ENCODE data around the gene SSR2. TPM values are rescaled to one million over a fixed set of nuclear protein-coding genes. Genes with fewer than 3 reads are reported as not detected.

Gene SSR2
- total and polyA plus RNA-seq, 9 donors = 210 to 323 (median 265) TPM

DNA sequence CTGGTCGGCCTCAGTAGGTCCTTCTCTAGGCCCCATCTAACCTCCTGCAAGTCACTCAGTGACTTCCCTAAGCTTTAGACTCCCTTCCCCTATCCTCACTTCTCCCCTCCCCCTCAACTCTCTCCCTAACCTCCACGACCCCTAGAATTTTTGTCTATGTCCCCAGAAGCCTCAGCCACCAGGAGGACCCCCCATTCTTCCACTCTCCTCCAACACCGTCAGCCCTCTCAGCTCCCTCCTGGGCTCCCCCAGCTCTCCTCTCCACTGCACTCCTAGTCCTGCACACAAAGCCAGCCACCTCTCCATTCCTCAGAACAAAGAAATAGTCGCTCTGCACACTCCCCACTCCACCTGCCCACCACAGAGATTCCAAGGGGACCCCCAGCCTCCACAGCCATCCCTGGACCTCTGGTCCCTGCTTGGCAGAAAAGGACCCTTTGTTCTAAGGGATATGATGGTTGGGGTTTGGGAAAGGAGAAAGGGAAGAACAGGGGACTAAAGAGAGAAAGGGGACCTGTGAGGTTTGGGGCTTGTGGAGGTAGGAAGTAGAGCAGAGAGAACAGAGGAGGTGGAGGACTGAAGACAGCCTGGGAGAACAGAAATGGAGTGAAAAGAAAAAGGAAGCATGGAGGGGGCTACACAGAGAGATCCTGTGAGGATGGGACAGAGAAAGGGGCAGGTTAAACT, 45.2 kb downstream of the SSR2 start:
- H3K27ac ChIP-seq (ENCODE audit: low read length) = peak overlapping the region; percentile 97
- no peaks in the 10 kb centered on the region for H3K9me3 ChIP-seq (replicated peaks; ENCODE audit: control insufficient read depth, low read depth, low read length)
- peaks cover 27% of the 10 kb centered on the region for H3K36me3 ChIP-seq (ENCODE audit: control insufficient read depth, insufficient read depth, low read length)
- peaks cover 87% of the 10 kb centered on the region for H3K4me1 ChIP-seq (ENCODE audit: control insufficient read depth, insufficient read depth, low read length)
- no peak for DNase-seq
- WGBS (ENCODE audit: insufficient coverage) = 11% methylated on average over 4 of the region's 4 CpGs
- peak overlapping the region; percentile 93 for H3K4me3 ChIP-seq (ENCODE audit: low read length)
- no peaks in the 10 kb centered on the region for H3K27me3 ChIP-seq (ENCODE audit: control insufficient read depth, insufficient read depth, low read length)

DNA sequence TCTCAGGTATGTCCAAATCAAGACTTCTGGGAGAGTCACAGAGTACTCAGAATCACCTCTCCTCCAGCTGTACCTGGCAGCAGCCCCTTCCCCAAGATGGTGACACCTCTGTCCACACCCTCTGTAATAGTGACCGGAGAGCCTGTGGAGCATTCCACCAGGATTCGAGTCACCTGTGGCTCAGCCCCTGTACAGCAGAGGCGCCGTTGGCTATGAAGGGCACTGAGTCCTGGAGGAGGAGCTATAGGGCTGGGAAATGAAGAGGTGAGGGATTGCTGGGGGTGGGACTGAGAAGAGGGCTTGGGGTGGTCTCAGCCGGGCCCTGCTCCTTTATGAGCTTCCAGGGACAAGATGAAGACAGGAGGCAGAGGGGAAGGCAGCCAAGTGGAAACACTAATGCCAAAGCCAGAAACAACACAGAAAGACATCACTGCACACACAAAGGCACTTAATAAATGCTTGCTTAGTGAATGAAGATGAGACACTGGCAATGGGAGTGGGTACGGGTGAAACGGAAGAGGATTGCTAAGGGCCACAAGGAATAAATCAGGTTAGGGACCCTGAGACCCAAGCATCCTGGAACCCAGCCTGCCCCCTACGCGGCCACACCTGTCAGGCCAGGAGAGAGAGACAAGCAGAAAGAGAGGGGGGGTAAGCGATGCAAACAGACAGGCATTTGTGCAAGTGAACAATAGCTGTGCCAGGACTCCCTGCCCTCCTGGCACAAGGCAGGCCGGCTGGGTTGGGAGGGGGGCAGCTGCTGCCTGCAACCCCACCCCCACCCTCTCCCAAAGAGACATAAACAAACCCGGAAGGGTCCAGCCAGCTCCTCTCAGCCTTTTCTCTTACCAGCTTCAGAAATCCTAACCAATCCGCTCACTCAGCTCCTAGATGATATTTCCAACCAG, 46.3 kb downstream of the SSR2 start:
- peak overlapping the region; percentile 93 for H3K4me3 ChIP-seq (ENCODE audit: low read length)
- H3K9me3 ChIP-seq (replicated peaks; ENCODE audit: control insufficient read depth, low read depth, low read length) = no peaks in the 10 kb centered on the region
- H3K27ac ChIP-seq (ENCODE audit: low read length) = peak overlapping the region; percentile 97
- peaks cover 87% of the 10 kb centered on the region for H3K4me1 ChIP-seq (ENCODE audit: control insufficient read depth, insufficient read depth, low read length)
- peak; percentile 78 for DNase-seq
- WGBS (ENCODE audit: insufficient coverage) = 31% methylated on average over 9 of the region's 13 CpGs
- peaks cover 37% of the 10 kb centered on the region for H3K36me3 ChIP-seq (ENCODE audit: control insufficient read depth, insufficient read depth, low read length)
- no peaks in the 10 kb centered on the region for H3K27me3 ChIP-seq (ENCODE audit: control insufficient read depth, insufficient read depth, low read length)

DNA sequence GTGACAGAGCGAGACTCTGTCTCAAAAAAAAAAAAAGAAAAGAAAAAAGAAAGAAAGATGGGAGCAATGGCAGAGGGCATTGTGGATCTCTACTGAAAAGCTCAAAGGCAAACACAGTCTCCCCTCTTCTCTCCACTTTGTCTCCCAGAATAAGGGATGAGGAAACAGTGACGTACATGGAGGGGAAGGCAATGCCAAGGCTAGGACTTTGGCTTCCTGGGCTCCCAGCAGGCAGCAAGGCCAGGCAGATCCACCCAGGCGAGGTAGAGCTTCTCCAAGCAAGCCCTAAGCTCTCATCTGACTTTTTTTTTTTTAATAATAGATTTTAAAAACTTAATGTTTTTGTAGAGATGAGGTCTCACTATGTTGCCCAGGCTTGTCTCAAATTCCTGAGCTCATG, 47.0 kb downstream of the SSR2 start:
- H3K36me3 ChIP-seq (ENCODE audit: control insufficient read depth, insufficient read depth, low read length) = peaks cover 44% of the 10 kb centered on the region
- no peak for DNase-seq
- H3K4me1 ChIP-seq (ENCODE audit: control insufficient read depth, insufficient read depth, low read length) = peaks cover 87% of the 10 kb centered on the region
- H3K9me3 ChIP-seq (replicated peaks; ENCODE audit: control insufficient read depth, low read depth, low read length) = no peaks in the 10 kb centered on the region
- WGBS (ENCODE audit: insufficient coverage) = no CpG with 5 or more reads among the region's 3 CpGs
- H3K4me3 ChIP-seq (ENCODE audit: low read length) = no peak overlapping the region
- no peaks in the 10 kb centered on the region for H3K27me3 ChIP-seq (ENCODE audit: control insufficient read depth, insufficient read depth, low read length)
- peak overlapping the region; percentile 97 for H3K27ac ChIP-seq (ENCODE audit: low read length)

DNA sequence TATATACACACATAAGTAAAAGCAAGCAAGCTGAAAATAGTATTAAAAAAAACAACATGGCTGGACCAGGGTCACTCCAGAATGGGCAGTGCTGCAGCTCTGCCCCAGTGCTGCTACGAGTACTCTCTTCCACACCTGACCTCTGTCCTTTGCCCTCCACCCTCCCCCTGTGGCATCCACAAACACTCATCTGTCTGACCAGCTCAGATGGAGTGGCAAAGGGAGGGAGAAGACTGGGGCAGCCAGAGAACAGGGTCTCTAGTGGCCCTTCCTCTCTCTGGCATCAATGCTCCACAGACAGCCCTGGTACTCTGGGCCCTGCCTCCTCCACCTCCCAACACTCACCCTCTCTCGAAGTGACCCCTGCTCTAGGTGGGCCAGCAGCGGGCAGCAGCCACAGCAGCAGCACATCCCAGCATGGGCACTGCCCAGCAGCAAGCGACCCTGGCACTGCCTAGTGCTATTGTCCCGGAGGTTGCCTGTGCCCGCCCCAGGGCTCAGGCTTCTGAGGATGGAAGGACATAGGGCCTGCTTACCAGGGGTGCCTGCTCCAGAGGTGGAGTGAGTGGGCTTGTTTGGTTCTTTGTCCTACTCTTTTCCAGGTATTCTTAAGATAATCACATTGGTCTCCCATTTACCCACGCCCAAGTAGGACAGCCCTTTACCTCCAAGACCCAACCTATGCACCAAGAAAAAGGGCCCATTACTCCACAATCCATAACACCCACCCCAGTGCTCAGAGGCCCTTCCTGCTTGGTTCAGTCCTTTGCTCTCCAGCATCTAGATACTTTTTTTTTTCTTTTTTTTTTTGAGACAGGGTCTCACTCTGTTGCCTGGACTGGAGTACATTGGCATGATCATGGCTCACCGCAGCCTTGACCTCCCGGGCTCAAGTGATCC, 48.6 kb downstream of the SSR2 start:
- no peaks in the 10 kb centered on the region for H3K27me3 ChIP-seq (ENCODE audit: control insufficient read depth, insufficient read depth, low read length)
- 92% methylated on average over 5 of the region's 9 CpGs for WGBS (ENCODE audit: insufficient coverage)
- peaks cover 99% of the 10 kb centered on the region for H3K4me1 ChIP-seq (ENCODE audit: control insufficient read depth, insufficient read depth, low read length)
- DNase-seq = no peak
- H3K4me3 ChIP-seq (ENCODE audit: low read length) = no peak overlapping the region
- H3K9me3 ChIP-seq (replicated peaks; ENCODE audit: control insufficient read depth, low read depth, low read length) = no peaks in the 10 kb centered on the region
- H3K27ac ChIP-seq (ENCODE audit: low read length) = peak overlapping the region; percentile 50
- peaks cover 56% of the 10 kb centered on the region for H3K36me3 ChIP-seq (ENCODE audit: control insufficient read depth, insufficient read depth, low read length)

DNA sequence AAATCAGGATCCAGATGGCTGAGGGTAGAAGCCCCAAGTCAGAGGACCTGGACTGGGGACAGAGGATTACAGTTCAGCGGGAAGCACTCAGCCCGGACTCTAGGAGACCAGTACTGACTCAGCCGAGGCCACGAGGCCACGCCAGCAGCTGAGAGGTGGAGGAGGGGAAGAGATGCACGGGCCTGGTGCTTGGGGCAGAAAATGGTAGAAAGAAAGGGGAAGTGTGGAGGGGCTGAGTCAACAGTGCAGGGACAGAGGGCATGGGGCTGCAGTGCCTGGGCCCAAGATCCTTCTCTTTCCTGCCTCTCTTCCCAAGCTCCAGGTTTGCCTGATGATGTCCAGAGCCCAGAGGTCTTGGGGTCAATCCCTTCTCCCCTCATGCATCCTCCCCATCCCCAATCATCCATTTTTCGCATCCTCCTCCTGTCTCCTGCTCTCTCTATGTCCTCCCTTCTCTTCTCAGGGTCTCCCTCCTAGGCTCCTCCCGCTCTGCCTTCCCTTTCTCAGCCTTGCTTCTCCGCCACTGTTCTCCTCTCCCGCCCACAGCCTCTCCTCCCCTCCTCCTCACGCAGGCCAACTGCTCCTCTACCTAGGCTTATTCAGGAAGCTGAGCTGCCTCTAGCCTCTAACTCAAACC, 50.1 kb downstream of the SSR2 start:
- Histone ChIP-seq H3K36me3 (ENCODE audit: control insufficient read depth, insufficient read depth, low read length) (peaks cover 68% of the 10 kb centered on the region), H3K4me1 (ENCODE audit: control insufficient read depth, insufficient read depth, low read length) (peaks cover 99% of the 10 kb centered on the region), H3K9me3 (replicated peaks; ENCODE audit: control insufficient read depth, low read depth, low read length) (no peaks in the 10 kb centered on the region), H3K27me3 (ENCODE audit: control insufficient read depth, insufficient read depth, low read length) (no peaks in the 10 kb centered on the region), H3K4me3 (ENCODE audit: low read length) (no peak overlapping the region), H3K27ac (ENCODE audit: low read length) (peak overlapping the region; percentile 90)
- 23% methylated on average over 10 of the region's 11 CpGs for WGBS (ENCODE audit: insufficient coverage)
- peak; percentile 79 for DNase-seq

DNA sequence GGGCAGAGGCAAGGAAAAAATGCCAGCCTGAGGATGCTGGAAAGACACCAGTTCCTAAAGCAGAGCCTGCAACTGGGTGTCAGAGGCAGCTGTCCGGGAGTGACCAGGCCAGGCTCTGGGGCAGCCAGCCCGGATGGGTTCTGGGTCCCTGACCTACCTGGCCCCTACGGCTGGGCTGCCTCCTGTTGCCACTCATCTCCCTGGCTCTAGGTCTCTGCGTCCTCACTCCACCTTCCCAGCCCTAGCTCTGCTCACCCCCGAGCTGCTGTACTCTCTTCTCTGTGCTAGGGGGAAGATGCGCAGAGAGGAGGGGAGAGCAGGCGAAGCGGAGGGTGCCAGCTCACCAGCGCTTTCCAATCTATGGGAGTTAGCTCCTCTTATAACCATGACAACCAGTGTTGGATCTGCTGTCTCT, 51.4 kb downstream of the SSR2 start:
- Histone ChIP-seq H3K27me3 (ENCODE audit: control insufficient read depth, insufficient read depth, low read length) (no peaks in the 10 kb centered on the region), H3K4me3 (ENCODE audit: low read length) (peak overlapping the region; percentile 17), H3K27ac (ENCODE audit: low read length) (peak overlapping the region; percentile 90), H3K36me3 (ENCODE audit: control insufficient read depth, insufficient read depth, low read length) (peaks cover 79% of the 10 kb centered on the region), H3K4me1 (ENCODE audit: control insufficient read depth, insufficient read depth, low read length) (peaks cover 88% of the 10 kb centered on the region), H3K9me3 (replicated peaks; ENCODE audit: control insufficient read depth, low read depth, low read length) (no peaks in the 10 kb centered on the region)
- no peak for DNase-seq
- 58% methylated on average over 3 of the region's 9 CpGs for WGBS (ENCODE audit: insufficient coverage)

DNA sequence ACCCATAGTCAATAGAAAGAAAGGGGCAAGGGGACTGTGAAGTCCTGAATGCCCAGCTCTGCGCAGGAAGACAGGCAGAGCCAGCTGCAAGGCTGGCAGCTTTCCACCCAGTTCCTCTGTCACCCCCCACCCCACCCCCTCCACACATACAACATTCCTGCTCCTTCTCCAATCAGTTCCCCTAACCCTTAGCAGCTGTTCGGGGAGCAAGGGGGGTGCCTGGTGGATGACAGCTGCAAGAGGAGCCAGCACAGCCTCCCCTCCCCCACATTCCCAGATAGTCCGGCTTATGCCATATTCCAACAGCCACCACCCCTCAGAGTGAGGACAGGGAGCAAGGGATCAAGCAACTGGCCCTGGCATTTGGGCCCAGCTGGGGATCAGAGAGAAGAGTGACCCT, 52.1 kb downstream of the SSR2 start:
- Histone ChIP-seq H3K27me3 (ENCODE audit: control insufficient read depth, insufficient read depth, low read length) (no peaks in the 10 kb centered on the region), H3K4me3 (ENCODE audit: low read length) (no peak overlapping the region), H3K9me3 (replicated peaks; ENCODE audit: control insufficient read depth, low read depth, low read length) (no peaks in the 10 kb centered on the region), H3K27ac (ENCODE audit: low read length) (peak overlapping the region; percentile 93), H3K36me3 (ENCODE audit: control insufficient read depth, insufficient read depth, low read length) (peaks cover 78% of the 10 kb centered on the region), H3K4me1 (ENCODE audit: control insufficient read depth, insufficient read depth, low read length) (peaks cover 81% of the 10 kb centered on the region)
- peak; percentile 95 for DNase-seq
- WGBS (ENCODE audit: insufficient coverage) = no CpG with 5 or more reads among the region's 3 CpGs

DNA sequence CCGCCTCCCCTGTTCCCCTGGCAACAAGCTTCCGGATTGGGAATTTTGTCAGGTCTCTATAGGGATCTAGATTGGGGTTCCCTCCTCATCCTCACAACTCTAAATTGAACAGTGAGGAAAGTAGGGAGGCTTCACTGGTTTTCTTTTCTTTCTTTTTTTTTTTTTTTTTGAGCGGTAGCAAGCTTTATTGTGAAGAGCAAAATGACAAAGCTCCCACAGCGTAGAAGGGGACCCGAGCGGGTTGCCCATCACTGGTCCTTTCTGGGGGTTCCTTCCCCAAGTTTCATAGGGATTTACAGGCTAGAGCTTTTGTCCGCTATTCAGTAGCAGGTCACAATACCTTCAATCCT, 52.7 kb downstream of the SSR2 start:
- no peak for DNase-seq
- Histone ChIP-seq H3K4me3 (ENCODE audit: low read length) (peak overlapping the region; percentile 23), H3K4me1 (ENCODE audit: control insufficient read depth, insufficient read depth, low read length) (peaks cover 77% of the 10 kb centered on the region), H3K9me3 (replicated peaks; ENCODE audit: control insufficient read depth, low read depth, low read length) (no peaks in the 10 kb centered on the region), H3K27ac (ENCODE audit: low read length) (peak overlapping the region; percentile 93), H3K36me3 (ENCODE audit: control insufficient read depth, insufficient read depth, low read length) (peaks cover 82% of the 10 kb centered on the region), H3K27me3 (ENCODE audit: control insufficient read depth, insufficient read depth, low read length) (no peaks in the 10 kb centered on the region)
- 87% methylated on average over 3 of the region's 7 CpGs for WGBS (ENCODE audit: insufficient coverage)

DNA sequence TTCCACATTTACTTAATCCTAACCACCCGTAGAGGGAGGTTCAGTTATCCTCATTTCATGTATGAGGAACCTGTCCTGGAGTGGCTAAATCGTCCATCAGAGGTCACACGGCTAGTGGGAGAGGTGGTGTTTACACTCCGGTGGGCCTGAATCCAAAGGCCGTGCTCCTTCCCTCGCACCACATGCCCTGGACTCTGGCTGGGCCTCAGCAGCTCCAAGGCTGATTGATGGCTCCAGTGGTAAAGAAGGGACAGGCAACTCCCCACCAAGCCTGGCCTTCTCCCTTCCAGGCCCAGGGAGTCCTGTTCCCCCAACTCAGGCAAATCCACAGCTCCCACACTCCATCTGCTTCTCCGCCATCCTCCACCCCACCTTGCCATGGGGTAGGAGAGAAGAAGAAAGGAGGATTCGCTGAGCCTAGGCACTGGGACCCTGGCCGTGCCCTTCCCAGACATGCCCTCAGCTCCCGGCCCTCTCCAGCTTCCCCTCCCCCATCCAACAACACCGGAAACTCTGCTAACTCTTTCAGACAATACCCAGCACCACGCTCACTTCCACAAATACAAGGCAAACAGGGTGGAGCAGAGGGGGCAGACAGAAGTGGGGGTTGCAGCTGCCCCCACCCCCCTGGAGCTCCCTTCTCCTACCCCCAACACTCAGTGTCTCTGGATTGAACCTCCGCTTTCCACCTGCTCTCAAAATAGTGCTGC, 53.3 kb downstream of the SSR2 start:
- no peak for DNase-seq
- H3K9me3 ChIP-seq (replicated peaks; ENCODE audit: control insufficient read depth, low read depth, low read length) = no peaks in the 10 kb centered on the region
- H3K36me3 ChIP-seq (ENCODE audit: control insufficient read depth, insufficient read depth, low read length) = peaks cover 82% of the 10 kb centered on the region
- H3K4me1 ChIP-seq (ENCODE audit: control insufficient read depth, insufficient read depth, low read length) = peaks cover 77% of the 10 kb centered on the region
- no peaks in the 10 kb centered on the region for H3K27me3 ChIP-seq (ENCODE audit: control insufficient read depth, insufficient read depth, low read length)
- peak overlapping the region; percentile 93 for H3K27ac ChIP-seq (ENCODE audit: low read length)
- WGBS (ENCODE audit: insufficient coverage) = 32% methylated on average over 3 of the region's 13 CpGs
- peak overlapping the region; percentile 23 for H3K4me3 ChIP-seq (ENCODE audit: low read length)
